ENCODE measurements around the gene EGFL8.

GRCh38 chr6:32133786-32134185 lies 30.6 kb upstream of the EGFL8 start:
- TF ChIP-seq EZH2 (IDR thresholded peaks at IDR 0.05; ENCODE audit: insufficient read depth, poor library complexity, severe bottlenecking) = no peak
- no peak for TF ChIP-seq EZH2phosphoT487 (IDR thresholded peaks at IDR 0.05; ENCODE audit: insufficient read depth, low read depth)
